Esophagus (tissue), 2 donors: ENCODE results near the gene ZNF678. TPM values are rescaled to one million over a fixed set of nuclear protein-coding genes. Genes with fewer than 3 reads are reported as not detected.

Experiments used
- H3K27ac ChIP-seq, 2 donors: one replicate each; pipeline ENCODE4 v1.5.1; 2013; ENCODE audit warnings: low read depth in 2 of 2, mild to moderate bottlenecking in 2 of 2, inconsistent platforms in 1 of 2, low read length in 1 of 2, moderate library complexity in 1 of 2
- H3K27me3 ChIP-seq, 2 donors: one replicate each; pipeline ENCODE4 v1.6.1; 2013; ENCODE audit warnings: low read length in 2 of 2, control low read depth in 1 of 2, mild to moderate bottlenecking in 1 of 2; ENCODE audit not compliant: insufficient read depth in 2 of 2, control insufficient read depth in 1 of 2
- H3K36me3 ChIP-seq, 2 donors: one replicate each; pipeline ENCODE4 v1.6.1; 2013; ENCODE audit warnings: low read length in 1 of 2; ENCODE audit not compliant: control insufficient read depth in 2 of 2, insufficient read depth in 2 of 2
- H3K4me1 ChIP-seq, 2 donors: one replicate each; pipeline ENCODE4 v1.6.1; 2013; ENCODE audit warnings: low read length in 1 of 2; ENCODE audit not compliant: control insufficient read depth in 2 of 2, insufficient read depth in 2 of 2
- H3K4me3 ChIP-seq, 2 donors: one replicate each; pipeline ENCODE4 v1.5.1; 2013; ENCODE audit warnings: low read length in 2 of 2, mild to moderate bottlenecking in 2 of 2, low read depth in 1 of 2, moderate library complexity in 1 of 2
- H3K9me3 ChIP-seq, 2 donors: one replicate each; pipeline ENCODE4 v1.6.1; 2013; ENCODE audit warnings: mild to moderate bottlenecking in 2 of 2, low read depth in 1 of 2, low read length in 1 of 2, moderate library complexity in 1 of 2; ENCODE audit not compliant: control insufficient read depth in 2 of 2, insufficient read depth in 1 of 2
- WGBS, 2 donors: extraction: QIAGEN DNeasy Blood & Tissue Kit; methylation state at CpG; one replicate each; pipeline ENCODE4 v1.1.7; 2013; 5-methylcytosine and 5-hydroxymethylcytosine counted together
- polyA plus RNA-seq, 2 donors: library from polyadenylated mRNA; stranded (reverse); fragments of 200-250 nt; gene quantifications; one replicate each; pipeline ENCODE4 v1.2.3, GENCODE V29; 2013
- donor health status: healthy with polysubstance abuse.
- donor health status: Bipolar disorder and iron deficiency.

The ZNF678 gene
- polyA plus RNA-seq, 2 donors = 0.77 to 0.79 TPM

DNA sequence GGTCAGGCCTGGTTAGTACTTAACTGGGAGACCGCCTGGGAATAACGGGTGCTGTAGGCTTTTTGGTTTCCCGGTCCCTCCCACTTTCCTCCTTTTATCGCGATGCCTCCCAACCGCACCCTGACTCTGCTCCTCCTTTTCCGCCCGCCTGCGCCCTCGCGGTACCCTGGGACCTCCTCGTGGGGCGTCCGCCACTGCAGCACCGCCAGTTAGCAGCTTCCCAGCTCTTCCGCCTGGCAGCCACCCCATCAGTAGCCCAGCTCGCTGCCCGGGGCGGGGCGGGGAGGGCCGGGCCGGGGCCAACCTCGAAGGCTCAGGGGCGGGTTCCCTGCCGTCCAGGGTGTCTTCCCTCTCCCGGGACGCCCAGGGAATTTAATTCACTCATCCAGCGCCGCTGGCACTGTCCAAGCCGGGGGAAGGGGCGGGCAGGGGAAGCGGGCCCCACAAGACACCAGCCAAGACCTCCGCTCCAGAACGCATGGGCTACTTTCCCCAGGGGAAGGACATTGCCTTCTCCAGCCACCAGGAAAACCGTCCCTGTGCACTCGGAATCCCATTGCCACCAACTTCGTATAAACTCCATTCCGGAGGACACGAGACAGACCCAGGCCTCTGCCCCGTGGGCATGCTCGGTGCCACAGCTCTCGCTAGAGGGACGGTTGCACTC lies 2.0 kb upstream of the ZNF678 start:
- H3K36me3 ChIP-seq = no peaks in the 10 kb centered on the region
- H3K27me3 ChIP-seq = no peaks in the 10 kb centered on the region
- H3K4me1 ChIP-seq = peaks cover 0 to 1% of the 10 kb centered on the region in 2 donors
- peaks cover 3 to 7% of the 10 kb centered on the region in 2 donors for H3K9me3 ChIP-seq
- no peak overlapping the region for H3K4me3 ChIP-seq
- WGBS, 2 donors = 52 to 61% methylated on average over 40 to 43 of the region's 43 CpGs
- H3K27ac ChIP-seq = no peak overlapping the region

- no peaks in the 10 kb centered on the region for H3K36me3 ChIP-seq
These were observed 1.3 kb upstream of the ZNF678 start for GRCh38 chr1:227562037-227562436.

DNA sequence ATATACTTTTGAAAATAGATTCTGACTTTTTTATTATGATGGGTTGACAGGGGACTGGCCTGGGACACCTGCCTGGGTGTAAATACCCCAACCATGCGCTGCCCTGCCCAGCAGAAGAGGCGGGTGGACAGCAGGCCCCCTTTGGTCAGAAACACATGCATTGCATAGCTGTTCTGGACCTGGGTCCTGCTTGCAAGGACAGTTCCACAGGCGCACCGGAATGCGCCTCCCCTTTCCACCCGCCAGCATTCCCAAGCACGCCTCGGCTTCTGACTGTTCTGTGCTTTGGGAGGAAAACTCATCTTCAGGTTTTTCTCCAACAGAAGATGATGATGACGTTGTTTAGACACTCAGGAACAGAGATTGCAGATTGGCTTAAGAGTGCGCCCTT lies 428 bp upstream of the ZNF678 start:
- H3K36me3 ChIP-seq = no peaks in the 10 kb centered on the region
- no peaks in the 10 kb centered on the region for H3K27me3 ChIP-seq
- WGBS, 2 donors = 94 to 95% methylated on average over 10 of the region's 10 CpGs
- peaks cover 0 to 1% of the 10 kb centered on the region in 2 donors for H3K4me1 ChIP-seq
- peak overlapping the region in 1 of 2 donors; percentile 65 for H3K4me3 ChIP-seq
- peaks cover 3 to 7% of the 10 kb centered on the region in 2 donors for H3K9me3 ChIP-seq
- no peak overlapping the region for H3K27ac ChIP-seq

More at GRCh38 chr1:227562037-227562436, 1.3 kb upstream of the ZNF678 start:
- Histone ChIP-seq H3K27ac (no peak overlapping the region), H3K4me3 (no peak overlapping the region), H3K27me3 (no peaks in the 10 kb centered on the region), H3K9me3 (peaks cover 3 to 7% of the 10 kb centered on the region in 2 donors), H3K4me1 (peaks cover 0 to 1% of the 10 kb centered on the region in 2 donors)
- WGBS, 2 donors = 88% methylated on average over 6 of the region's 6 CpGs

DNA sequence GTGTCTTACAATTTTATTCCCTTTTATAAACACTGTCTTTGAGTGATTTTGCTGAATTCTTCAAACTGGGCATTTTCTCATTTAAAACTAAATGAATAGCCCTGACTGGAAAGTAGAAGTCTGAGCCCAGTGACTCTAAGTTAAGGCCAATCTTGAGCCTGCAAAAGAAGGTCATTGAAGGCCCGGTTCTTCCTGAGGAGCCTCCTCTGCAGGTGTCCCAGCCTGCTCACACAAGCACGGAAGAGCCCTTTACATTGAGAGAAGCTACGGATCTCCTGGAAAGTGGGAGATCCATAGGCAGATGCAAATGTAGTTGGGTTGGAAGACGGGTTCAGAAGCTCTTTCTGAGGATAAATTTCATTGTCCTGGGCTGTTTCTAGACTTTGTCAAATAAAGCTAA lies 3.9 kb downstream of the ZNF678 start:
- Histone ChIP-seq H3K9me3 (no peaks in the 10 kb centered on the region), H3K27me3 (no peaks in the 10 kb centered on the region), H3K4me3 (no peak overlapping the region), H3K27ac (no peak overlapping the region), H3K4me1 (peaks cover 0 to 2% of the 10 kb centered on the region in 2 donors), H3K36me3 (no peaks in the 10 kb centered on the region)
- WGBS, 2 donors = 85 to 90% methylated on average over 4 of the region's 4 CpGs

DNA sequence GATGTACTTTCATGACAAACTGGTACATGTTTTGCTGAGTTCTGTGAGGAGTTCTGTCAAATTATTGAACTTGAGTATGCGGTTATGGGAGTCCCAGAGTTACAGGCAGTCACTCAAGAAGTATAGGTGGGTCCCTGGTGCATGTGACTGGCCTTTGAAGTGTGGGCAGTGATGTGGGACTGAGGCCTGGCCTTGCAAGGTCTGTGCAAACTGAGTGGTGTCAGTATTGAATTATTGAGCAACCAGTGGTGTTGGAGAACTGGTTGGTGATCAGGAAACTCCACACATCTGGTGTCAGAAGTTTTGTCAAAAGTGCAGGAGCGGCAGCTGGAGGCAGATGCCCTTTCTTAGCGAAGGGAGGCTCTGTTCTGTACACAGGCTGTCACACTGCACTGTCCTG lies 5.2 kb downstream of the ZNF678 start:
- no peaks in the 10 kb centered on the region for H3K36me3 ChIP-seq
- WGBS, 2 donors = 88 to 96% methylated on average over 3 of the region's 3 CpGs
- H3K27ac ChIP-seq = no peak overlapping the region
- peaks cover 0 to 4% of the 10 kb centered on the region in 2 donors for H3K9me3 ChIP-seq
- no peak overlapping the region for H3K4me3 ChIP-seq
- H3K27me3 ChIP-seq = no peaks in the 10 kb centered on the region
- H3K4me1 ChIP-seq = peaks cover 0 to 2% of the 10 kb centered on the region in 2 donors

DNA sequence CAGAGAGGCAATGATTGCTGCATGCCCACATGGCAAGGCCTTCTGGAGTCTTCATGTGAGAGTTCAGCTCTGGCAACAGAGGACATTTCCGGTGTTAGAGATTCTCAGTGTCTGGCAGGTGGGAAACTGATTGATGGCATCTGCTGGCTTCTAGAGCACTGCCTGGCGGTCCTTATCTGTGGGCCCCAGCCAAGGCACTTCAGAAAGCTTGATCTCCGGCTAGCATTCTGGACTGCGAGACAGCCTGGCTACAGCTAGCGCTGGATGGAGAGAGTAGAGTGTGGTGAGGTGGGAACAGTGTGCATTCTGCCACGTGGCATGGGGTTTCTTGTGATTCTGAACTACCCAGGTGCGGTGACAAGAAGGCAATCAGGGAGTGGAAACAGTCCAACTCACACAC lies 9.4 kb downstream of the ZNF678 start:
- H3K27ac ChIP-seq = no peak overlapping the region
- H3K27me3 ChIP-seq = no peaks in the 10 kb centered on the region
- H3K9me3 ChIP-seq = peaks cover 0 to 4% of the 10 kb centered on the region in 2 donors
- H3K4me3 ChIP-seq = no peak overlapping the region
- WGBS, 2 donors = 83 to 93% methylated on average over 7 of the region's 7 CpGs
- no peaks in the 10 kb centered on the region for H3K36me3 ChIP-seq
- peaks cover 0 to 2% of the 10 kb centered on the region in 2 donors for H3K4me1 ChIP-seq

DNA sequence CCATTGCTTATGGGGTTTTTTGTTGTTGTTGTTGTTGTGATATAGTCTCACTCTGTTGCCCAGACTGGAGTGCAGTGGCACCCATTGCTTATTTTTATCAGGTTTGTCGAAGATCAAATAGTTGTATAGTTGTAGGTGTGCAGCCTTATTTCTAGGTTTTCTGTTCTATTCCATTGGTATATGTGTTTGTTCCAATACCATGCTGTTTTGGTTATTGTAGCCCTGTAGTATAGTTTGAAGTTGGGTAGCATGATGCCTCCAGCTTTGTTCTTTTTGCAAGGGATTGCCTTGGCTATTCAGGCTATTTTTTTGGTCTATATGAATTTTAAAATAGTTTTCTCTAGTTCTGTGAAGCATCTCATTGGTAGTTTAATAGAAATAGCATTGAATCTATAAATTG lies 11.6 kb downstream of the ZNF678 start:
- 94 to 98% methylated on average over 1 of the region's 1 CpG for WGBS, 2 donors
- Histone ChIP-seq H3K27me3 (no peaks in the 10 kb centered on the region), H3K9me3 (peaks cover 0 to 8% of the 10 kb centered on the region in 2 donors), H3K4me1 (no peaks in the 10 kb centered on the region), H3K4me3 (no peak overlapping the region), H3K27ac (no peak overlapping the region), H3K36me3 (peaks cover 0 to 2% of the 10 kb centered on the region in 2 donors)

- Histone ChIP-seq H3K9me3 (peaks cover 0 to 8% of the 10 kb centered on the region in 2 donors), H3K4me3 (no peak overlapping the region), H3K27ac (no peak overlapping the region), H3K4me1 (no peaks in the 10 kb centered on the region), H3K27me3 (no peaks in the 10 kb centered on the region), H3K36me3 (peaks cover 0 to 3% of the 10 kb centered on the region in 2 donors)
These were observed 12.8 kb downstream of the ZNF678 start for GRCh38 chr1:227576189-227576588.

DNA sequence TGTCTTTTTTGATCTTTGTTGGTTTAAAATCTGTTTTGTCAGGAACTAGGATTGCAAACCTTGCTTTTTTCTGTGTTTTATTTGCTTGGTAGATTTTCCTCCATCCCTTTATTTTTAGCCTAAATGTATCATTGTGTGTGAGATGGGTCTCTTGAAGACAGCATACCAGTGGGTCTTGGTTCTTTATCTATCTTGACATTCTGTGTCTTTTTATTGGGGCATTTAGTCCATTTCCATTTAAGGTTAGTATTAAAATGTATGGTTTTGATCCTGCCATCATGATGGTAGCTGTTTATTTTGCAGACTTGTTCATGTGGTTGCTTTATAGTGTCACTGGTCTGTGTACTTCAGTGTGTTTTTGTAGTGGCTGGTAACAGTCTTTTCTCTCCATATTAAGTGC lies 14.1 kb downstream of the ZNF678 start:
- Histone ChIP-seq H3K9me3 (peaks cover 0 to 8% of the 10 kb centered on the region in 2 donors), H3K4me1 (no peaks in the 10 kb centered on the region), H3K27me3 (no peaks in the 10 kb centered on the region), H3K4me3 (no peak overlapping the region), H3K27ac (no peak overlapping the region), H3K36me3 (peaks cover 0 to 3% of the 10 kb centered on the region in 2 donors)

DNA sequence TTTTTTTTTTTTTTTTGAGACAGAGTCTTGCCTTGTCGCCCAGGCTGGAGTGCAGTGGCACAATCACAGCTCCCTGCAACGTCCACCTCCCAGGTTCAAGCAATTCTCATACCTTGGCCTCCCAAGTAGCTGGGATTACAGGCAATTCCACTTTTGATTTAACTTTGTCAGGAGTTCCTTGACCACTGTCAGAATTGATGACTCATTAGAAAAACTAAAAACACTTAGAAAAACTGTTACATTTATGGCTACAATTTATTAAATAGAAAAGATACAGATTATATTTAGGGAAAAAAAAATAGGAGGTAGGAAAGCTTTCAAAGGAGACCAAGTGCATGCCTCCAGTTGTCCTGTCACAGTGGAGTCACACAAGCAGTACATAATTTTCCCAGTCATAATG lies 20.0 kb downstream of the ZNF678 start:
- WGBS, 2 donors = 92 to 98% methylated on average over 2 of the region's 2 CpGs

More for the DNA sequence above, 20.0 kb downstream of the ZNF678 start:
- Histone ChIP-seq H3K4me3 (no peak overlapping the region), H3K27me3 (no peaks in the 10 kb centered on the region), H3K9me3 (peaks cover 0 to 4% of the 10 kb centered on the region in 2 donors), H3K27ac (no peak overlapping the region), H3K36me3 (peaks cover 2 to 3% of the 10 kb centered on the region in 2 donors), H3K4me1 (no peaks in the 10 kb centered on the region)
